DND-41 (cell line): ENCODE data around the gene PAPPA2.

Experiments
- ATAC-seq: fragments of 200-7000 bp; cut with Tn5 transposase; 3 replicates; pipeline ENCODE4 v1.9.1; 2021; ENCODE audit warnings: low read depth; ENCODE audit not compliant: insufficient read depth
- DNase-seq: peaks from one replicate; pipeline ENCODE4 v3.0.0-alpha.2; 2020
- H2AFZ ChIP-seq: 2 replicates; pipeline ENCODE4 v1.6.0; 2012; ENCODE audit warnings: low read depth, low read length
- H3K27ac ChIP-seq: 2 replicates; pipeline ENCODE4 v1.5.1; 2012; ENCODE audit warnings: low read length, inconsistent platforms
- H3K27me3 ChIP-seq: fragments of 200-600 bp; sonication (generic); 2 replicates; pipeline ENCODE4 v1.6.0; 2012; ENCODE audit warnings: low read length, mild to moderate bottlenecking, inconsistent platforms; ENCODE audit not compliant: insufficient read depth, poor library complexity
- H3K36me3 ChIP-seq: 2 replicates; pipeline ENCODE4 v1.5.1; 2012; ENCODE audit warnings: low read length, inconsistent platforms; ENCODE audit not compliant: insufficient read depth
- H3K4me1 ChIP-seq: 2 replicates; pipeline ENCODE4 v1.5.1; 2012; ENCODE audit warnings: mild to moderate bottlenecking, low read length; ENCODE audit not compliant: insufficient read depth
- H3K4me2 ChIP-seq: 2 replicates; pipeline ENCODE4 v1.6.0; 2012; ENCODE audit warnings: mild to moderate bottlenecking, moderate library complexity, low read length, inconsistent platforms; ENCODE audit not compliant: insufficient read depth
- H3K4me3 ChIP-seq, 2 experiments: fragments of 200-600 bp in 1 of 2; shearing (Covaris generic) in 1 of 2; 2 replicates each; pipeline ENCODE4 v1.5.1; 2012 to 2016; ENCODE audit warnings: inconsistent platforms in 2 of 2, low read length in 2 of 2, mild to moderate bottlenecking in 2 of 2, low read depth in 1 of 2, moderate library complexity in 1 of 2
- H3K79me2 ChIP-seq: 2 replicates; pipeline ENCODE4 v1.6.0; 2012; ENCODE audit warnings: low read length, inconsistent platforms; ENCODE audit not compliant: insufficient read depth
- H3K9ac ChIP-seq: 2 replicates; pipeline ENCODE4 v1.6.0; 2012; ENCODE audit warnings: low read depth, mild to moderate bottlenecking, inconsistent platforms, low read length, moderate library complexity
- H3K9me3 ChIP-seq: 2 replicates; pipeline ENCODE4 v1.5.1; 2012; ENCODE audit warnings: low read length, moderate library complexity, mild to moderate bottlenecking, inconsistent platforms; ENCODE audit not compliant: insufficient read depth, severe bottlenecking
- H4K20me1 ChIP-seq: 2 replicates; pipeline ENCODE4 v1.6.0; 2012; ENCODE audit warnings: low read length; ENCODE audit not compliant: insufficient read depth
- EZH2 ChIP-seq: IDR thresholded peaks from 3 replicates; pipeline ENCODE4 v1.6.1; 2012; ENCODE audit warnings: borderline replicate concordance, low read depth, mild to moderate bottlenecking, moderate library complexity, low read length, inconsistent platforms; ENCODE audit not compliant: severe bottlenecking
- TF ChIP-seq, protein P1 (sequence below): IDR thresholded peaks from 2 replicates; pipeline ENCODE4 v1.5.1; 2012; ENCODE audit warnings: borderline replicate concordance, low read length, moderate library complexity, mild to moderate bottlenecking; ENCODE audit not compliant: poor library complexity, severe bottlenecking; ENCODE audit errors: extremely low read depth

Gene PAPPA2

DNA sequence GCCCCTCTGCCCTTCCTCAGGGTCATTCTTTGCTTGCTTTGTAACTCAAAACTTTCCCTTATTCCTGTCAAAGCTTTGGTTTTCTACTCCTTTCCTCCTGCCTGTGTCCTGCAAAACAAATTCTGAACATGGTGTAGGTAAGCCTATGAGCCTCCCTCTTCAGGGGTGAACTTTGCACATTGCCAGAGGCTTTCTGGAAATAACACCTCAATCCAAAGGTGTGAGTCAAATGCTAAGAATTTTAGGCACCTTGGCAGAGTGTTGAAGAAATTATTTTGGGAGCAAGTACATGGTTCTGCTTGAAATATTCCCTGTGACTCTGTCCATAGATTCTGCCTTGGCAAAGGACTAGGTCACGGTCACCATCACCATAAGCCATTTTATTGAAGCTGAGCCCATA is 70.0 kb downstream of the PAPPA2 start:
- H2AFZ ChIP-seq = no peak overlapping the region
- ATAC-seq (no peak), DNase-seq (no peak)
- no peak overlapping the region for H3K4me2 ChIP-seq
- H3K36me3 ChIP-seq = no peaks in the 10 kb centered on the region
- TF ChIP-seq, protein P1, sequence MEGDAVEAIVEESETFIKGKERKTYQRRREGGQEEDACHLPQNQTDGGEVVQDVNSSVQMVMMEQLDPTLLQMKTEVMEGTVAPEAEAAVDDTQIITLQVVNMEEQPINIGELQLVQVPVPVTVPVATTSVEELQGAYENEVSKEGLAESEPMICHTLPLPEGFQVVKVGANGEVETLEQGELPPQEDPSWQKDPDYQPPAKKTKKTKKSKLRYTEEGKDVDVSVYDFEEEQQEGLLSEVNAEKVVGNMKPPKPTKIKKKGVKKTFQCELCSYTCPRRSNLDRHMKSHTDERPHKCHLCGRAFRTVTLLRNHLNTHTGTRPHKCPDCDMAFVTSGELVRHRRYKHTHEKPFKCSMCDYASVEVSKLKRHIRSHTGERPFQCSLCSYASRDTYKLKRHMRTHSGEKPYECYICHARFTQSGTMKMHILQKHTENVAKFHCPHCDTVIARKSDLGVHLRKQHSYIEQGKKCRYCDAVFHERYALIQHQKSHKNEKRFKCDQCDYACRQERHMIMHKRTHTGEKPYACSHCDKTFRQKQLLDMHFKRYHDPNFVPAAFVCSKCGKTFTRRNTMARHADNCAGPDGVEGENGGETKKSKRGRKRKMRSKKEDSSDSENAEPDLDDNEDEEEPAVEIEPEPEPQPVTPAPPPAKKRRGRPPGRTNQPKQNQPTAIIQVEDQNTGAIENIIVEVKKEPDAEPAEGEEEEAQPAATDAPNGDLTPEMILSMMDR = no peak
- TF ChIP-seq EZH2 = no peak
- no peaks in the 10 kb centered on the region for H3K9me3 ChIP-seq
- H3K4me3 ChIP-seq = no peak overlapping the region
- no peaks in the 10 kb centered on the region for H3K79me2 ChIP-seq
- H3K27ac ChIP-seq = no peak overlapping the region
- H3K9ac ChIP-seq = no peak overlapping the region
- no peaks in the 10 kb centered on the region for H3K4me1 ChIP-seq
- H3K27me3 ChIP-seq = no peaks in the 10 kb centered on the region
- no peaks in the 10 kb centered on the region for H4K20me1 ChIP-seq

DNA sequence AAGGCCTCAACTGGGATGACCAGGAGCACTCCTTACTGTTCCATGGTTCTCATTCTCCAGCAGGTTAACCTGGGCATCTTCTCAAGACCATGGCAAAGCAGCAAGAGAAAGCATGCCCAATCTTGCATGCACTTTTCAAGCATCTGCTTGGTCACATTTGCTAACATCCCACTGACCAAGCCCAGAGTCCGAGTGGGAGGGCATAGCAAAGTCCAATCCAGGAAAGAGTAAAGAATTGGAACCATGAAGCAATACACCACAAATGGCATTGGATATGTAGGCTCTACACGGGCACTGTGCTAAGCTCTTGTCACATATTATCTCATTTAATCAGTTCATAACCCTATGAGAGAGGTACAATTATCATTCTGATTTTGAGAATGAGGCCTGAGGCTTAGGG is 73.6 kb downstream of the PAPPA2 start:
- Histone ChIP-seq H3K9me3 (no peaks in the 10 kb centered on the region), H3K27me3 (no peaks in the 10 kb centered on the region), H3K36me3 (no peaks in the 10 kb centered on the region), H4K20me1 (no peaks in the 10 kb centered on the region), H3K4me1 (no peaks in the 10 kb centered on the region), H3K27ac (no peak overlapping the region), H3K9ac (no peak overlapping the region), H3K79me2 (no peaks in the 10 kb centered on the region), H3K4me3 (no peak overlapping the region), H3K4me2 (no peak overlapping the region), H2AFZ (no peak overlapping the region)
- no peak for DNase-seq
- no peak for ATAC-seq
- TF ChIP-seq, protein P1 = no peak
- no peak for TF ChIP-seq EZH2

DNA sequence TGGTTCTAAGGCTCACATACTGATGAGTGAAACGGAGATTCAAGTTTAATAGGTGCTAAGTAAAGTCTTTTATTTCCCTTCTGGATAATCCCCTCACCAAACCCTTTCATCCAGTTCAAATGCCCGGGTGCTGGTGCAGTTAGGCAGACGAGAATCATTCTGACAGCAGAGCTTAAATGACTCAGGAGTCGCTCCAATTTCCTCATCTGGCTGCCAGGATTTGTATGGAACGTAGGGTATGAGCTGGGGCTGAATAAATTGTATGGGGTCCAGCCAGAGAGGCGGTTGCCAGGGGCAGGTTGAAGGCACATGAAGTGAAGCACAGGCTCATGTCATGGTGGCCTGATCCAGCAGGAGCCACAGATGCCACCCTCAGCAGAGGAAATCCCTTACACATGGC is 76.0 kb downstream of the PAPPA2 start:
- no peak overlapping the region for H3K4me2 ChIP-seq
- no peak overlapping the region for H3K4me3 ChIP-seq
- H3K27me3 ChIP-seq = no peaks in the 10 kb centered on the region
- H3K27ac ChIP-seq = no peak overlapping the region
- no peaks in the 10 kb centered on the region for H4K20me1 ChIP-seq
- no peak overlapping the region for H2AFZ ChIP-seq
- peaks cover 17% of the 10 kb centered on the region for H3K4me1 ChIP-seq
- H3K9ac ChIP-seq = no peak overlapping the region
- no peak for ATAC-seq
- TF ChIP-seq, protein P1 = no peak
- TF ChIP-seq EZH2 = no peak
- H3K36me3 ChIP-seq = no peaks in the 10 kb centered on the region
- H3K9me3 ChIP-seq = no peaks in the 10 kb centered on the region
- no peaks in the 10 kb centered on the region for H3K79me2 ChIP-seq
- DNase-seq = no peak

DNA sequence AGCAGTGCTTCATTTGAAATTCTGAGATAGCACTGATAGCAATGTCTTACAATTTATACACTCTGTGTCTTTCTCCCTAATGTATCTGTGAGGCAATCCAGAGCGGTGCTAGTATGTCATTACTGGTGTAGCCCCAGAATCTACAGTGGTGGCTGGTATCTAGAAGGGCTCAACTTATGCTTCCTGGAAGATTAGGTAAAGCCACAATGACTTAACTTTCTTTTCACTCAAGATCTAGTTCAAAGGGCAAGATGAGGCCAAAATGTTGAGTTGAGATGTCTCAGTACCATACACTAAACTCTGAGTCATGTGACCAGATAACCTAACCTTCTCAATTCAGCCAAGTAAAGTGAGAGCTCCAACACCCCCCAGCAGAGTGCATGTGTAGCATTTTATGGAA is 77.5 kb downstream of the PAPPA2 start:
- TF ChIP-seq, protein P1 = no peak
- no peak for TF ChIP-seq EZH2

More for the DNA sequence above, 77.5 kb downstream of the PAPPA2 start:
- H3K4me3 ChIP-seq = no peak overlapping the region
- no peaks in the 10 kb centered on the region for H3K9me3 ChIP-seq
- H3K36me3 ChIP-seq = no peaks in the 10 kb centered on the region
- H3K4me2 ChIP-seq = no peak overlapping the region
- no peaks in the 10 kb centered on the region for H3K79me2 ChIP-seq
- H3K27me3 ChIP-seq = no peaks in the 10 kb centered on the region
- ATAC-seq (peak; percentile 21; the same call in 1 of the 3 replicates), DNase-seq (no peak)
- H4K20me1 ChIP-seq = no peaks in the 10 kb centered on the region
- H3K27ac ChIP-seq = no peak overlapping the region
- H3K9ac ChIP-seq = no peak overlapping the region
- H2AFZ ChIP-seq = no peak overlapping the region
- H3K4me1 ChIP-seq = peaks cover 17% of the 10 kb centered on the region
